HG03039 (cell line): ENCODE data around the gene PRDM5.
A peak's percentile ranks its signal among the peaks of the same experiment; 100 is the strongest.

Source experiments
- ATAC-seq: cut with Tn5 transposase; IDR thresholded peaks from one replicate; pipeline ENCODE4 v1.9.1; 2021; ENCODE audit warnings: mild to moderate bottlenecking, moderate library complexity; ENCODE audit not compliant: unreplicated experiment

PRDM5 gene

DNA sequence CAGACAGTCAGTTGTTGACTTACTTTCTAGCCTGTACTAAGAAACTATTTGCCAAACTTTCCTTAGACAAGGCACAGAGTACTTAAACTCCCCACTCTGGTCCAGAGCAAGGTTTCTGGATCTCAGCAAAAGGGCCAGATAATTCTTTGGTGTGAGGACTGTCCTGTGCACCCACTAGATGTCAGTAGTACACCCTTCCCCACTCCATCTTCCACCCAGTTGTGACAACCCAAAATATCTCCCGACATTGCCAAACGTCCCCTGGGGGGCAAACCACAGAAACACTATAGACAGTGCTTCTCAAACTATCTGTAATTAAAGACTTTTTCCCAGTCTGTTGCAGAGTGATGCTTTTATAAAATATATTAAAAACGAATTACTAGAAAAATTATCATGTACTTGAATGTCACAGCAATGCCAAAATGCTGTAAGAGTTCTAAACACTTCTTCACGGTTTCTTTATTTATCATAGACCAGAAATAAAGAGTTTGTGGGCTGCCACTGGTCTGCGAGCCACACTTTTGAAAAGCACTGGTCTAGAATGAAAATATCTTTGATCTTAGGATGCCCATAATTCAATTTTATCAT, 203.5 kb downstream of the PRDM5 start:
- ATAC-seq, result peak; percentile 86

DNA sequence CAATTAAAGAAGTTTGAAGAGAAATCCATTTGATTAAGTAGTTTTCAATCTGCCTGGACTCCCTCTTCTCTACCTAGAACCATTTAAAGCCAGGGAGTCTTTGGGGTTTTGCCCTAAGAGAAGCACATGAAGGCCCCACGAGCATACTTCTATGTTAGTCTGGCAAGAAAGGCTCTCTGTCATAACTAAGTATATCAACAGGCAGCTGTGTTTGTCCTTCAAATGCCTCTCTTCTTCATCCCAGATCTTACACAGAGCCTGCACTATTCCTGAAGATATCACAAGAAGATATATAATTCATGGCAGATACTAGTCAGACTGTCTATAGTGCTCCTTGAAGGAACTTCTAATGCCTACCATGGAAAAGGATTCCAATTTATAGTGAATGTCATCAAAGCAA, 206.2 kb downstream of the PRDM5 start:
- no peak for ATAC-seq

DNA sequence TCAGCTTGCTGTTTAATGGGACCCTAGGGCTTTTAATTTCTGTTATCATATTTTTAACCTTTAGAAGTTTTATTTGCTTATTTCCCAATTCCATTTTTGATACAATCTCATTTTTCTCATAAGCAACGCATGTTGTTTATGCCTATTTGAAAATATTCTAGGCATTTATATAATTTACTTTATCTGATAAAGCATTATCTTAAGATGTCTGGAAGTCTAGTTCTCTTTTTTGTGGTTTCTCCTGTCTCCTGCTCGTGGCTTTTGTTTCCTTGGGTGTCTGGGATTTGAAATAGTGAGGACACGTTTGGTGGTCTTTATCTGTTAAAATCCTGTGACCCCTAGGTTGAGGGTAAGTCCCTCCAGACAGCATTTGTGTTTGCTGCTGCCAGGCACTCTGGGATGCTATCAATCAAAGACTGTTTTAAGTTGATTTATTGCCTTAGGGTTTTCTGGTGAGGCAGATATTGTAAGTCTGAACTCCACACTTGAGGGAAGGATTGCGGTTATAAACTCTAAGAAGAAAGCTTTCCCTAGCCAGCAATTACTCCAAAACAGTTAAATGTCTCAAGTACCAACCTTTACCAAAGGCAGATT, 208.0 kb downstream of the PRDM5 start:
- ATAC-seq, result no peak

DNA sequence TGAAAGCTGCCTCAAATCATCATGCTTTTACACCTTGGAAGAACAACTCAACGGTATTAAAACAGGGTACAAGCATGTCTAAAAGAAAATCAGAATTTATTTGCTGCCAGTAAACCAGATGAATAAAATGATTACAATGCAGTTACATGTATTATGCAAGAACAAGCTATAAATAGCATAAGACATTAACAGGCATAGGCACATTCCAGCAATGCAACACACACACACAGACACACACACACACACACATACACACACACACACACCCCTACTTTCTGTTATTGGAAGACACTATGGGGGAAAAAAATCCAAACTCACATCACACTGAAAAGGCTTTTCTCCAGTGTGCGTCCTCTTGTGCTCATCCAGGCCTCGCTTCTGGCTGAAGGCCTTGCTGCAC, 212.5 kb downstream of the PRDM5 start:
- ATAC-seq, result no peak

DNA sequence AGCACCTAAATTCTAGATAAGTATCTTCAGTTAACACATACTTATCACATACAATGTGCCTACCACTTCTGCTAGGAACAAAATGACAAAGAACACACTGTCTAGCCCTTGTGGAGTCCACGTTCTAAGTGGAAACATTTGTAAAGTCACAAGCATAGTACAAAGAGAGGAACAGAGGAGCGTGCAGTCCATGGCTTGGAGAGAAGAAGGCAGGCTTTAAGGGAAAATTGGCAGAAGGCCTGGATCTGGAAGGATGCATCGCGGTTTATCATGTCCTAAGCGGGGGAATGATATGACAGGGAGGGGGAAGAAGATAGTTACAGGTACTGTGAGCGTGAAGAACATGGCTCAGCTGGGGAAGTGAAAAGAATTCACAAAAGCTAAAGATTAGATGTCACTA, 218.0 kb downstream of the PRDM5 start:
- no peak for ATAC-seq

DNA sequence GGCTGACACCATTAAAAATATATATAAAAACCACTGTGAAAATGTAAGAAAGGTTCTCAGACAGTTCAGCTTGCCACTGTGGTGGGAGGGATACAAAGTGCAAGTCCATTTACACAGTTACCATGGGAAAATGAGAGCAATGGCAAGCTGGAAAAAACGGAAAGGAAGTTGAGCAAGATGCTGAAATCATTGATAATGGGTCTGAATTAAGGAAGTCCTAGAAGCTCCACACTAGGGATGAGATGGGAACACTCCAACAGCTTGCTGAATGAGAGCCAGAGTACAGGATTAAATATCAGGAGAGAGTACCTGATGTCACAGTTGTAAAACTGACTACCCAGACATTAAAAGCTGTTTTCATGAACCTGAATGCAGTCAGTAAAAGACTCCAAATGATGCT, 218.6 kb downstream of the PRDM5 start:
- ATAC-seq, result no peak

DNA sequence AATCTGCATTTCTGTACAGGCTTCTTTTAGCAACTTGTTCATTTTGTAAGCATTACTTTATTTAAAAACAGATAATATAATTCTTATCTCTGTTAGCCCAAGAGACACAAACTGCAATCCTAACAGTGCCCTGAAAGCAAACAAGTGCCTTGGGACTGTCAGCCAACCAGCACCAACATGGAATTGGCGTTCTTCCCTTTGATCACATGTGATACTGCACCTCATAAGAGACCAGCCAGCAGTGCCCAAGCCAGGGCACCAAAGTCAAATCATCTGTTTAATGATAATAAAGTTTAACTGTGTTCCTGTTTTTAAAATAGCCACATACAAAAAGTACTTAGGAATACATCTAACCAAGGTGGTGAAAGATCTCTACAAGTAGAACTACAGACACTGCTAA, 223.2 kb downstream of the PRDM5 start:
- ATAC-seq, result no peak

DNA sequence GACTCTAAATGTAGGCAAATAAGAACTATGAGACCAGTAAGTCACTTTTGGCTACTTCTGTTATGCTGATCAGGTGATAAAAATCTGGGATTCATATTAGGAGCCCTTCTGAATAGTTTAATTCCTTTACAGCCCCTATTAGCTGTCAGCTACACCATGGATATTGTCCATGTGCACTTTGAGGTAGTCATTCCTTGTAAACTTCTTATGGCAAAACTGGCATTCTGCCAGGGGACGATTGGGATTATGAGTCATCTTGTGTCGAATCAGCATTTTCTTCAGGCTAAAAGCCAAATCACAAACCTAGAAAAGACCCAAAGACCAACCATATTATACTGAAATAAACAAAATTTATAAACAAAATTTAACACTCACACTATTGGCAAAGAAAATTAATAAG, 227.6 kb downstream of the PRDM5 start:
- ATAC-seq, result no peak

DNA sequence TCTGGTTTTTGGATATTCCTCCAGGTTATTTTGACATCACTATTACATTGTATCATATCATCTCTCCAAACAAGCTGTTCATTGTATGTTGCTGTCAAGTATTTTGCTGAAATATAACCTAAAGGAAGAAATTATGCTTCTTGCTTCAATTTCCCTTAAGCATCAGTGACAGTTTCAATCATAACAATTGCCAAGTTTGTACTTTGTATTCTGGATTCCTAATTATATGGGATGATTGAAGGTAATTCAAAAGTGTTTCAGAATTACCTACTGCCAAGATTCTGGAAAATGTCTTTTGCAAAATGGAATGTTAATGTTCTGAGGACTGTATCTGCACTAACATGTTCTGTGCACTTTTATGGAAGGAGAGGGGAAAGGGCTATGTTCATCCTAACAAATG, 228.7 kb downstream of the PRDM5 start:
- no peak for ATAC-seq

DNA sequence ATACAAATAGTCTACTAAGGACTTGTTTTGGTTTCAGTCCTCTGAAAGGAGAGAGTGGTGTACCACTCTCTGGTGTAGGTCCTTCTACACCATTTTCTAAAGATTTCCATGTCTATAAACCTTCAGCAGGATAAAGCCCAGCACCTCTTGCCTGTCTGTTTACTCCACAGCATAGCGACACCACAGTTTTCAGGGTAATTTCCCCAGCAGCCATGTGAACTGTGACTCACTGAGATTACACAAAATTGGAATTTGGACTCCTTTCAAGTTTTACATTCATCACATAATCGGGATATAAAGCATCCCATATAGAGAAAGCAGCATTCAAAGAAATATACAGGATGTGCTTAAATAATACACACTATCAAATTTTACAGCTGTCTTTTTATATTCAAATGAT, 229.6 kb downstream of the PRDM5 start:
- ATAC-seq, result no peak

DNA sequence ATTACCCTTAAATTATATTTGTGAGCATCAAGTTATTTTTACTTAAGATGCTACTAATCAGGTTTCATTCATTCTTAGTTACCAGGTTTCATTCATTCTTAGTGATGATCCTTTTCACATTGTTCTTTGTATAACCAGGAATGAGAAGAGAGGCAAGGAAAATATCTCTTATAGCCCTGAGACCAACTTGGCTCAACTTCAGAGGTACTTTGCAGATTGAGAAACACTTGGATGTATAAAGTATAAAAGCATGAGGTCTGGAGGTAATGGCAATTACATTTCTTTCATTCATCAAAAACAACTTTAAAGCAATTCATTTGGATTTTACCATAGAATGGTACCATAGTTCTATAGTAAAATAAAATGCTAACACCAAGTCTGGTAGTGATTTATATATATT, 231.0 kb downstream of the PRDM5 start:
- ATAC-seq, result no peak

DNA sequence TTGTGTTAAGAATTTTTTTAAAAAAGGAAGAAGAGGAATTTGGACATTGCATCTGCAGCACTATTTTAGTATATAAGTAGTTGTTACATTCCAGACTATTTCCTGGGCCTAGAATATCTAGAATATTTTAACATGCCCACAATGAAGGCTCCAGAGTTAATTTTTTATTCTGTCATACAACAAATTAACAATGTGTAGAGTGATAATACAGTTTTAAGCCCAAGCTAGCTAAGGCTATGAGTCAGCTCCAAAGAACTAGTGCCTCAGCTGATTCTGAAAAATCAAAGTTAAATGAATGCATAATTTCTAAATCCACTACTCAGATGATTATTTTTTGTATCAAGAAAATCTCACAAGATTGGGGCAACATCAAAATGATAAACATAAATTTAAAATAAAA, 231.4 kb downstream of the PRDM5 start:
- ATAC-seq, result no peak

DNA sequence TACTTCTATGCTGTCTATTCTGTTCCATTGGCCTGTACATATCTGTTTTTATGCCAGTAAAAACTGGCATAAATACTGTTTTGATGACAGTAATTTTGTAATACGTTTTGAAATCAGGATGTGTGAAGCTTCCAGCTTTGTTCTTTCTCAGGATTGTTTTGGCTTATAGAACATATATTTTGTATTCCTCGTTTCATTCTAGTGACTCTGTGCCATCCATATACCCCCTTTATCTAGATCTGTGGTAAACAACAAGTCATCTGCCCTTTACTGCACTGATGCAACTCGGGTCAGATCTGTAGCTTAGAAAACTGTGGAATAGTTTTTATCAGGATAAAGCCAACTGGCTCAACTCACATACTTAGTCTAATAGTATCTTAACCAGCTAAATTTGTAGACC, 233.7 kb downstream of the PRDM5 start:
- ATAC-seq, result no peak

DNA sequence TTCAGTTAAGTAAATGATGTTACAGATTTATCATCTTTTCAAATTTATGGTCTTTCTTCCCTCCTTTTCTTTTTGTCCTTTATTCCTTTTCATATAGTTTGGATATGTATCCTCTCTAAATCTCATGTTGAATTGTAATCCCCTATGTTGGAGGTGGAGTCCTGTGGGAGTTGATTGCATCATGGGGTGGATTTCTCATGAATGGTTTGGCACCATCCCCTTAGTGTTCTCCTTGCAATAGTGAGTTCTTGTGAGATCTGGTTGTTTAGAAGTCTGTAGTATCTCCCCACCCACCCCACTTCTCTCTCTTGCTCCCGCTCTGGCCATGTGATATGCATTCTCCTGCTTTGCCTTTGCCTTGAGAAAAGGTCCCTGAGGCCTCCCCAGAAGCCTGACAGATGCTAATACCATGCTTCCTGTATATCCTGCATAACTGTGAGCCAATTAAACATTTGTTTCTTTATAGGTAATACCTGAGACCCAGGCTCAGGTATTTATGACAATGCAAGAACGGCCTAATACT, 236.7 kb downstream of the PRDM5 start:
- ATAC-seq, result no peak

DNA sequence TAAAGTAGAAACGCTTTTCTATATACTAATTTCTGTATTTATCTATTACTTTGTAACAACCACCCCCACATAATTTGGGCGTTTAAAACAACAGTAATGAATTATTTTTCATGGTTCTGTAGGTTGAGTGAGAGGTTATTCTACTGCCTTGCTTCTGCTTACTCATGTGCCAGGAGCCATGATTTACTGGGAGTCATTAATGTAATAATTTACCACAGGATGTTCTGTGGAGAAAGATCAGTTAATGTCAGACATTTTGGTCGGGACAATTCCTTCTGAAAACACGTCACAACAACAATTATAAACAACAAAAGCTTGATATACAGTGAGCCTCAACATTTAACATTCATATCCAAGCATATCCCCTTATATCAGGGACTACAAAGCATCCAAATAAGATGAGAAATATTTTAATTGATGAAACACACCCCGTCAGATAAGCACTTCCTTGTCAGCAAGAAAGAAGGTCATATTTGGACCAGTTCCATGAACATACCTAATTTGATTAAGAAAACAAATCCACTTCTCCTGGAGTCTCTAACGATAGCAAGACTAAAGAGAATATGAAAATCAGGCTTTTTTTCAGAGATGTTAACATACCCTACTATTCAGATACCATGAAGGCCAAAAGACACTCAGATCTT, 238.5 kb downstream of the PRDM5 start:
- no peak for ATAC-seq

DNA sequence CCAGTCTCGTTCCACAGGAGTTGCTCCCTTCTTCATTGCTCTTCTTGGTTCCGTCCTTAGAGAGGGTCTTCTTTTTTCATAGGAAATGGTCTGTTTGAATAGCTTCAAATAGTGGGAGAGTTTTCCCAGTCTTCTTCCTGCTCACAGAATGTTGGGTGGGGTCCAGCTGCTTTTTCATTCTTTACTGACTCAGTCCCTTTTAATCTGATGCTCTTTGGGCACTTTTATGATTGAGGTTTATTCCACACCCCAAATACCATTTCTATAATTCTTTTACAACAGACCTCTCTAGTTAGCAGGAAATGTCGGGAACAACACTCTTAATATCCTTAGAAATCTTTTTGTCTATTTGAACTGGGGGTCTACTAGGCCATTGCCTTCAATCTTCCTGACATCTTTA, 239.5 kb downstream of the PRDM5 start:
- ATAC-seq, result no peak

DNA sequence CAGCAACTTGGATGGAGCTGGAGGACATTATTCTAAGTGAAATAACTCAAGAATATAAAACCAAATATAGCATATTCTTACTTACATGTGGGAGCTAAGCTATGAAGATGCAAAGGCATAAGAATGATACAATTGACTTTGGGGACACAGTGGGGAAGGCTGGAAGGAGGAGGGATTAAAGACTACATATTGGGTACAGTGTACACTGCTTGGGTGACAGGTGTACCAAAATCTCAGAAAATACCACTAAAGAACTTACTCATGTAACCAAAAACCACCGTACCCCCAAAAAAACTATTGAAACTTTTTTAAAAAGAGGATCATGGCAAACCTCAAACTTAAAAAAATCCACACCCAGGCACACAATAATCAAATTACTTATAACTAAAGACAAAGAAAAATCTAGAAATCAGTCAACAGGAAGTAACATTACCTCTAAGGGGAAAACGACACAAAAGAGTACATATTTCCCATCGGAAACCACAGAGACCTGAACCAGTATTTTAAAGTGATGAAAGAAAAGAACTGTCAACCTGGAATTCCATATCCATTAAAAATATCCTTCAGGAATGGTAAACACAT, 241.8 kb downstream of the PRDM5 start:
- no peak for ATAC-seq

DNA sequence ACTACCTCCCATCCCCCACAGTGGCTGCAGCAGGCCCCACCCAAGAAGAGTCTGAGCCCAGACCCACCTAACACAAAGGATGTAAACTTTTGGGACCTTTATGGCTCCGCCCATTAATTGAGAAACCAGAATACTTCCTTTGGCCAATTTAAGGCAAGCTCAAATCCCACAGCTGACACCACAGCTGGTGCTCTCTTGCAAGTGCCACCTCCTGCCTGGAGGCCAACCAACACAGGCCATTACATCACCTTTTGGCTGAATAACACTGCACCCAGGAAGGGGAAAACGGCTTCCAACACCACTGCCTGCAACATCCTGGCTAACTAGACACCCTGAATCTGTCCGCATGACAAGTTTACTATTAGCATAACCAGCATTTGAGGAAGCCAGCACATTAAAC, 248.8 kb downstream of the PRDM5 start:
- ATAC-seq, result no peak

DNA sequence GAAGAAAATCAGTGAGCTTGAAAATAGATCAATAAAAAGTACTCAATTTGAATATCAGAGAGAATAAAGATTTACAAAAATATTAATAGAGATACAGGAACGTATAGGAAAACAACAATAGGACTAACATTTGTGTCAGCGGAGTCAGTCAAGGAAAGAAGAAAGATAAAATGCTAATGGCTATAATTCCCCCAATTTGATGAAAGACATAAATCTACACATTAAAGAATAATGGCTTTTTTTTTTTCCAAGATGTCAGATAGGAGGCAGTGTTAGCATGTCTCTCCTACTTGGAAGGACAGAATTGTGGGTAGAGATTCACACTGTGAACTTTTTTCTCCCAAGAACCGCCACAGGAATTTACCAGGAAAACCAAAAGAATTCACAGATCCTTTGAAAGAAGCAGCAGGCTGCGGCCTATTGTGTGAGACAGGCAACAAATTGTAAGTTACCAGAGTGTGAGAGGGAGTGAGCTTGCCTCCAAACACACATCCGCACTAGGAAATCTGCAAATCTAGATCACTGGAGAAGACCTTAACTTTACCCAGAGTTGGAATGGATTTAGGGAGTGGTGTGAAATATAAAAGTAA, 249.9 kb downstream of the PRDM5 start:
- no peak for ATAC-seq

DNA sequence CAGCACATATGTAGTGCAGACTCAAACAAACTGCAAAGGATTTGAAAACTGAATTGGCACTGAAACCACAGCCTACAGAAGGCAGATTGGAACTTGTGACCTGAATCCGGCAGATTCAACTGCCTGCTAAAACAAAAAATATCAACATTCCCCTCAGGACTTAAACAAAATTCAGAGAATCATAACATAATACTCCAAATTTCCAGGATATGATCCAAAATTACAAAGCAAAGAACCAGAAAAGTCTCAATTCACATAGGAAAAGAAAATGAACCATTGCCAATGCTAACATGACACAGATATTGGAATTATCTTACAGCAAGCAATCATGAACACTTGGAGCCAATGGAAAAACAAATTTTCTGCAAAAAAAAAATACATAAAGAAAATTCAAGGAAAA, 250.4 kb downstream of the PRDM5 start:
- no peak for ATAC-seq

DNA sequence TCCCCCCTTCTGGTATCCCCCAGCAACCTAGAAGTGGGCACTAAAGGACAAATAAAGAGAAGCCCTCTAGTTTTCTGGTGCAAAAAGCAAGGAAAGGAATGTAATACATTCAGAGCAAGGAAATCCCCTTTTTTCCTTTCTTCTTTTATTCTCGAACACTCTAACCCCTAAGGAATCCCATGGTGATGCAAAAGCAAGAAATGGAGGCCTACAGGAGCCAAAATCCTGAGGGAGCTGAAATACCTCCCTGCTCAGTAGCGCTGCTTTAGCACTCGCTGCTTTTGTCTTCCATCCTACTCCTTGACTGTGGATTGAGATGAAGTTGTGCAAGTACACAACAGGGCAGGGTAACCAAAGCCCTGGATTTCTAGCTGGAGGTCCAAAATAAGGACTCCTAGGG, 251.0 kb downstream of the PRDM5 start:
- ATAC-seq, result no peak

DNA sequence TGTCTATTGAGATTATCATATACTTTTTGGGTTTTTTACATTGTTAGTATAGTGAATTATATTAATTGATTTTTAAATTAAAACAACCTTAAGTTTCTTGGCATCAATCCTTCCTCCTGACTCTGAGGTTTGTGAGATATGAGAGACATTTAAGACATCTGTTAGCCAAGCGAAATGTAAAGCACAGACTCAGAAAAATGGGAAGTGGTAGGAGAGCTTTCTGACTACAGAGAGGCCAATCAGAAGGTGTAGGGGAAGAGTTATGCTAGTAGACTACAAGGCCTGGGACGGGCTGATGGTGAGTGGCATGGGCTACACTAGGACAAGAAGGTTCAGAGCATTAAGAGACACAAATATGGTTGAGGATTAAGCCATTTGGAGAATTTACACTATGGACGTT, 255.4 kb downstream of the PRDM5 start:
- no peak for ATAC-seq
